Activated CD4-positive, alpha-beta T cell treated with anti-CD3 and anti-CD28 coated beads for 24 hours (primary cell): ENCODE data around the gene NWD2.
"Not testable (repeated sequence)": the region's sequence is repeated elsewhere in the genome, so short reads cannot be mapped to it uniquely, and the experiment has no call there.

Source experiments
- DNase-seq, 2 donors: peaks; one replicate each; pipeline ENCODE4 v3.0.0-alpha.2; 2020; ENCODE audit warnings: low read depth in 2 of 2

The NWD2 gene

GRCh38 chr4:37244583-37245390 lies at the start of gene NWD2:
TSS of gene NWD2 (plus strand) at chr4:37244743. CDS start at chr4:37245068, 325 bp downstream.
- DNase-seq: no peak

GRCh38 chr4:37197899-37198298 lies 46.6 kb upstream of the NWD2 start:
- DNase-seq: no peak

GRCh38 chr4:37204740-37205139 lies 39.8 kb upstream of the NWD2 start:
- DNase-seq: not testable (repeated sequence)

GRCh38 chr4:37216209-37216608 lies 28.3 kb upstream of the NWD2 start:
- no peak for DNase-seq

- no peak for DNase-seq
Observed at GRCh38 chr4:37219242-37219641, 25.3 kb upstream of the NWD2 start.

GRCh38 chr4:37219990-37220389 lies 24.6 kb upstream of the NWD2 start:
- no peak for DNase-seq

- no peak for DNase-seq
Observed at GRCh38 chr4:37220685-37221084, 23.9 kb upstream of the NWD2 start.

GRCh38 chr4:37223732-37224131 lies 20.8 kb upstream of the NWD2 start:
- no peak for DNase-seq

- no peak for DNase-seq
Observed at GRCh38 chr4:37224854-37225253, 19.7 kb upstream of the NWD2 start.

- DNase-seq: no peak
Observed at GRCh38 chr4:37225778-37226177, 18.8 kb upstream of the NWD2 start.

GRCh38 chr4:37232315-37232714 lies 12.2 kb upstream of the NWD2 start:
- DNase-seq: no peak

GRCh38 chr4:37236165-37236564 lies 8.4 kb upstream of the NWD2 start:
- no peak for DNase-seq

GRCh38 chr4:37241647-37242046 lies 2.9 kb upstream of the NWD2 start:
- DNase-seq: no peak

GRCh38 chr4:37243051-37243450 lies 1.5 kb upstream of the NWD2 start:
- DNase-seq: no peak

- no peak for DNase-seq
Observed at GRCh38 chr4:37243722-37244582, 591 bp upstream of the NWD2 start.

GRCh38 chr4:37245391-37245954 lies 930 bp downstream of the NWD2 start:
- no peak for DNase-seq

- DNase-seq: no peak
Observed at GRCh38 chr4:37246891-37247290, 2.3 kb downstream of the NWD2 start.

GRCh38 chr4:37258221-37258620 lies 13.7 kb downstream of the NWD2 start:
- DNase-seq: no peak

- no peak for DNase-seq
Observed at GRCh38 chr4:37268319-37268718, 23.8 kb downstream of the NWD2 start.

- no peak for DNase-seq
Observed at GRCh38 chr4:37279121-37279520, 34.6 kb downstream of the NWD2 start.

GRCh38 chr4:37279894-37280592 lies 35.5 kb downstream of the NWD2 start:
- no peak for DNase-seq

GRCh38 chr4:37299468-37299867 lies 54.9 kb downstream of the NWD2 start:
- DNase-seq: no peak
